ENCODE results near the gene TM9SF2. TPM values are rescaled to one million over a fixed set of nuclear protein-coding genes. Genes with fewer than 3 reads are reported as not detected.

The TM9SF2 gene
- total RNA-seq, 4 donors from 2014 or later = 27.9 to 171 (median 116) TPM

GRCh38 chr13:99505814-99506269 is 4.6 kb downstream of the TM9SF2 start:
- in situ Hi-C loops (cut with MboI; ENCODE audit: low pct_ligation_motif_present in 1 of 4, low pct_unique_long_range_greater_than_20kb in 1 of 4, low sequenced_read_pairs in 3 of 4) = loop anchor here in 1 of 4 donors (25.0 kb wide), 1 partner anchor 106 kb away; the partner anchor contains the start of gene CLYBL
- intact Hi-C loops (cut with DNase I; ENCODE audit: low total_unique reads) = loop anchor here (10.0 kb wide), 1 partner anchor 1701 kb away; no protein-coding TSS in a partner anchor
- H3K27ac ChIP-seq = peak overlapping the region in 1 of 4 donors; percentile 8

GRCh38 chr13:99506634-99507033 is 5.4 kb downstream of the TM9SF2 start:
- H3K27ac ChIP-seq = peak overlapping the region in 2 of 4 donors; percentile 15 to 33
- H3K27me3 ChIP-seq = no peaks in the 10 kb centered on the region
- in situ Hi-C loops (cut with MboI; ENCODE audit: low pct_ligation_motif_present in 1 of 4, low pct_unique_long_range_greater_than_20kb in 1 of 4, low sequenced_read_pairs in 3 of 4) (loop anchor here in 1 of 4 donors (25.0 kb wide), 1 partner anchor 106 kb away; the partner anchor contains the start of gene CLYBL), intact Hi-C loops (cut with DNase I; ENCODE audit: low total_unique reads) (loop anchor here (10.0 kb wide), 1 partner anchor 1702 kb away; no protein-coding TSS in a partner anchor)
- no peaks in the 10 kb centered on the region for H3K9me3 ChIP-seq
- no peak for DNase-seq
- 24 to 33% methylated on average over 1 to 2 of the region's 2 CpGs for WGBS, 2 donors (ENCODE audit: low coverage in 1 of 2)
- H3K4me1 ChIP-seq = peaks cover 7 to 64% (median 42%) of the 10 kb centered on the region in 4 donors
- H3K4me3 ChIP-seq = peak overlapping the region in 1 of 4 donors; percentile 3
- peaks cover 0 to 16% (median 0%) of the 10 kb centered on the region in 4 donors for H3K36me3 ChIP-seq
- TF ChIP-seq CTCF (IDR thresholded peaks at IDR 0.05) (no peak), POLR2A (IDR thresholded peaks at IDR 0.05) (no peak)

More at GRCh38 chr13:99505814-99506269, 4.6 kb downstream of the TM9SF2 start:
- no peak overlapping the region for H3K4me3 ChIP-seq
- peaks cover 0 to 16% (median 0%) of the 10 kb centered on the region in 4 donors for H3K36me3 ChIP-seq
- TF ChIP-seq CTCF (IDR thresholded peaks at IDR 0.05) (peak; percentile 19 to 39 (median 37)), POLR2AphosphoS5 (IDR thresholded peaks at IDR 0.05) (no peak)
- whole genome bisulfite sequencing, 2 donors (ENCODE audit: low coverage in 1 of 2) = 32 to 37% methylated on average over 2 of the region's 2 CpGs
- DNase-seq = no peak
- H3K9me3 ChIP-seq = no peaks in the 10 kb centered on the region
- peaks cover 7 to 62% (median 42%) of the 10 kb centered on the region in 4 donors for H3K4me1 ChIP-seq
- H3K27me3 ChIP-seq = no peaks in the 10 kb centered on the region

- TF ChIP-seq CTCF (IDR thresholded peaks at IDR 0.05) (no peak), POLR2AphosphoS5 (IDR thresholded peaks at IDR 0.05) (no peak), EP300 (IDR thresholded peaks at IDR 0.05; ENCODE audit: low read depth) (no peak), POLR2A (IDR thresholded peaks at IDR 0.05) (no peak)
- peaks cover 7 to 67% (median 41%) of the 10 kb centered on the region in 4 donors for H3K4me1 ChIP-seq
- H3K9me3 ChIP-seq = no peaks in the 10 kb centered on the region
- intact Hi-C loops (cut with DNase I; ENCODE audit: low total_unique reads) = loop anchor here (10.0 kb wide), 1 partner anchor 1702 kb away; no protein-coding TSS in a partner anchor
- H3K27me3 ChIP-seq = no peaks in the 10 kb centered on the region
- WGBS, 2 donors (ENCODE audit: low coverage in 1 of 2) = 74 to 90% methylated on average over 3 of the region's 3 CpGs
- in situ Hi-C loops (cut with MboI; ENCODE audit: low pct_ligation_motif_present in 1 of 4, low pct_unique_long_range_greater_than_20kb in 1 of 4, low sequenced_read_pairs in 3 of 4) = loop anchor here in 1 of 4 donors (25.0 kb wide), 1 partner anchor 105 kb away; the partner anchor contains the start of gene CLYBL
- no peak for DNase-seq
- peaks cover 0 to 16% (median 0%) of the 10 kb centered on the region in 4 donors for H3K36me3 ChIP-seq
- H3K4me3 ChIP-seq = peak overlapping the region in 1 of 4 donors; percentile 3
- peak overlapping the region in 2 of 4 donors; percentile 15 to 33 for H3K27ac ChIP-seq
These were observed 5.8 kb downstream of the TM9SF2 start for GRCh38 chr13:99507054-99507453.

GRCh38 chr13:99507551-99507950 is 6.3 kb downstream of the TM9SF2 start:
- no peak for TF ChIP-seq CTCF (IDR thresholded peaks at IDR 0.05)
- Histone ChIP-seq H3K4me1 (peaks cover 7 to 67% (median 36%) of the 10 kb centered on the region in 4 donors), H3K4me3 (no peak overlapping the region), H3K9me3 (no peaks in the 10 kb centered on the region), H3K27me3 (no peaks in the 10 kb centered on the region), H3K36me3 (peaks cover 0 to 16% (median 0%) of the 10 kb centered on the region in 4 donors), H3K27ac (peak overlapping the region in 1 of 4 donors; percentile 33)
- in situ Hi-C loops (cut with MboI; ENCODE audit: low pct_ligation_motif_present in 1 of 4, low pct_unique_long_range_greater_than_20kb in 1 of 4, low sequenced_read_pairs in 3 of 4) (loop anchor here in 1 of 4 donors (25.0 kb wide), 1 partner anchor 105 kb away; the partner anchor contains the start of gene CLYBL), intact Hi-C loops (cut with DNase I; ENCODE audit: low total_unique reads) (loop anchor here (10.0 kb wide), 1 partner anchor 1703 kb away; no protein-coding TSS in a partner anchor)
- DNase-seq = no peak
- 74 to 75% methylated on average over 3 of the region's 3 CpGs for WGBS, 2 donors (ENCODE audit: low coverage in 1 of 2)

All from transverse colon (tissue), 4 donors.